Measurements from ENCODE around the gene SMS.

Gene SMS

DNA sequence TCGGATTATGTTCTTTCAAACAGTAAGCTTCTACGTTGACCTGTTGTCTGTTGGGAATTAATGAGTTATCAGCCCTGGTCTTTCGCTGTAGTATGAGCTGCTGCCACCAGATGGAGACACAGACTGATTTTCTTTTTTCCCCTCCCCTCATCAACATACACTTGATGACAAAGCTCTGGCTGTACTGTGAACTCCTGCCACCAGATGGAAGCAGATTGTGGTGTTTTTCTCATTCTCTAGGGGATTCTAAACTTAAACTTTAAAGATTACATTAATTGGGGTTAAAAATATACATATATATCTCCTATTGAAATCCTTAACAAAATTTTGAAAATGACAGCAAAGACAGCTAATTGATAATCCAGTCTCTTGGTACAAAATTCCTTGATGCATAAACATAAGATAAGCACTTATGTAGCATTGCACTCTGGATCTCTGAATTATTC is 44.8 kb downstream of the SMS start:
- DNase-seq: peak; percentile 39

DNA sequence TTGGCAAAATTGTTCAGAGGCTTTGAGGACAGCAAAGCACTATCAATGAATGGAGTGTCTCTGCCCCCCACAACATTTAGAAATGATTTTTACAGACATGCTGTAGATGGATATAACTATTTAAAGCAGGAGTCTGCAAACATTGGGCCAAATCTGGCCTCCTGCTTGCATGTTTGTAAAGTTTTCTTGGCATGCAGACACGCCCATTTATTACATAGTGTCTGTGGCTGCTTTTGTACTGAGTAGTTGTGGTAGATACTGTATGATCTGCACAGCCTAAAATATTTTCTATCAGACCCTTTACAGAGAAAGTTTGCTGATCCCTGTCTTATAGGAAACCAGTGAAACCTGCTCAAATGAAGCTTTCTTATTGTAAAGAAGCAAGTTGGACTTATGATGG is 46.1 kb downstream of the SMS start:
- DNase-seq: no peak

DNA sequence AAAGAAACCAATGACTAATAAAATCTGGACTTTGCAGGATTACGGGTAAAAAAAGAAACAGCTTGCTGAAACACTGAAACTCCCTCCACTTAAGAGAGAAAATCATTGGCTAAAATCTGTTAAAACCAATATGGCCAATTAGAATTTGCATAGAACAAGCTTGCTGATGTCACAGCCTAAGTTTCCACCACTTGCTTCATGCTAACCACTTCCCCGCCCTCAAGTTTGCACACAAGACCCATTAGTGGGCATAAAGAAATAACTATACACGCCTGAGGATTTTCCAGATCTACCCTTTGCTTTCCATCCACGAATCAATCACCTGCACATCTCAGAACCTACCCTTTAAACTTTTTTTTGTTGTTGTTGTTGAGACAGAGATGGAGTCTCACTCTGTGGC is 48.9 kb downstream of the SMS start:
- no peak for DNase-seq

DNA sequence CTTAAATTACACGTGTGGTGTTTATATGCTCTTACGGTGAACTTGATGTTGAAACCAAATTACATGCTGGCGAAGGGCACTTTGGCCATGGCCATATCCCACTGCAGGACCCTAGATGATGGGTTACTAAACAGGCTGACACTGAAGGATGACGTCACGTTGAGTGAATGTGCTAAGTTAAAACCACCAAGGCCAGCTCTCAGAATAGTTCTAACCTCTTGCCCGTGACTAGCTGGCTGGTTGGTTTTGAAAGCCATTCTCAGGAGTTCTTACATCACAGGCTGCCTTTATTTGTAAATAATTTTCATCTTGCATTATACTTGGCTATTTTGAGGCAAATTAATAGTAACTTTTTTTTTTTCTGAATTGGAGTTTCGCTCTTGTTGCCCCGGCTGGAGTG is 50.3 kb downstream of the SMS start:
- DNase-seq: no peak

DNA sequence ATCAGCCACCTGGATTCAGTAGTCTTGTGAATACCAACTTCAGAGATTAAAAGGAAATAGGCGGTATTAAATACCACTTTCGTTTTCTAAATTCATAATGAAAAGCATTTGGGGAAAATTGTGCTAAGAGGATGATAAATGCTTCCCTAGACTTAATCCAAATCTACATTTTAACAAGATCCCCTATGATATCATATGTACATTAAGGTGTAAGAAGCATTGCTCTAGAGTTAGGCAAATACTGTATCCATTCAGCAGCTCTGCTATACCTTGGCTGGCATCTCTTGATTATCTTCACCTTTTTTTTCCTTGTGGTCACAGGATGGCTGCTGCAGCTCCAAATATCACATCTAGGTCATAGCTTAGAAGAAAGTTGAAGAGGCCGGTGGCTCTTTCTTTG is 51.0 kb downstream of the SMS start:
- DNase-seq: no peak

DNA sequence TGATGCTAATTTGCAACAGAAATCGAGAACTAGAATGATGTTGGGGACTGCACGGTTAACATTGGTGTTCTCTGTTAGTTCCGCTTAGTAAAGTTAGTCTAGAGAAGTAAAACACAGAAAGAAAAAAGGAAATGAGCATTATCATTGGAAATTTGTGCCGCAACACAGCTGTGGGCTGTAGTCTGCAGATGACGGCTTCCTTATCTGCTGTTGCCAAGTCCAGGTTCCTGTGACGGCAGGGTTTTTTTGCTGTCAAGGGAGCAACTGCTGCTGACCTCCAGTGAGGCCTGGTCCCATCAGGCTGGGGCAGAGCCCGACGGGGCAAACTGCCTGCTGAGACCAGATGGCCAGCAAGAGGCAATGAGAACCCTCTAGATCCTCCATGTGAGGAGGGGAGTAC is 52.8 kb downstream of the SMS start:
- DNase-seq: no peak

DNA sequence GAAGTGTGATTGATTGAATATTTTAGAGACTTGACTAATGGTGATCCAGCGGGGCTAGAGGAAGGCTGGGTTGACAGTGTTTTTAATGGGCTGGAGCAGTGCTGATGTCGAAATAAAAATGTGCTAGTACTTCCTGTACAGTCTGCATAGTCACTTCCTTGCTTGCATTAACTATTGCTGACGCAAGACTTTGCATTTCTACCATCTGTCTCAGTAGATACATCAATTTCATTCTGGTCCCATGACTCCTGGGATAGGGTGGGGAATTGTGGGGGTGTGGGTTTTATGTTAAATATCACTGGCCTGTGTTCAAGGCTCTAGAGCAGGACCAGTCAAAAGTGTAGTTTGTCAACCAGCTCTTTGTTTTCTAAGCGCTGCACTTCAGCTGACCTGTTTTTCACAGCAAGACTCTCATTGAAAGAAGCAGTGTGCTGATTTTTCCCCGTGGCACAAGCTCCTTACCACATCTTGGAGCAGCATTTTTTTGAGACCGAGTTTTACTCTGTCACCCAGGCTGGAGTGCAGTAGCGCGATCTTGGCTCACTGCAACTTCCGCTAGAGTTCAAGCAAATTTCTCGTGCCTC is 56.5 kb downstream of the SMS start:
- DNase-seq: no peak

DNA sequence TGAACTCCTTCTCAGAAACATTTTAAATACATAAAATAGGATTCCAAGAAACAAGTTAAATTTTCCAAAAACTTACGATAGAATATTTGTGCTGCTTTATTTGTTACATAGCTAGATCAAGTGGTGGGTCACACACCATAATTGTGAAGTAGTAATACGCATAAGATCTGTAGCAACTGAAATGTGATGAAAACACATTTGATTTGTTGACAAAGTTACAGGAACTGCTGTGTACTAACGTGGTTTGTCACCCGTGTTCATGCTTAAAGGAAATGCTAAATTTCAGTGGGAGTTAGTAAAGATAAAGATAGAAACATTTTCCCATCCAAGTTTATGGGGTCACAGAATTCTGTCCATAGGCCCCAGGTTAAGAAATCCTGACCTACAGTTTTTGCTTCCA is 57.5 kb downstream of the SMS start:
- no peak for DNase-seq

DNA sequence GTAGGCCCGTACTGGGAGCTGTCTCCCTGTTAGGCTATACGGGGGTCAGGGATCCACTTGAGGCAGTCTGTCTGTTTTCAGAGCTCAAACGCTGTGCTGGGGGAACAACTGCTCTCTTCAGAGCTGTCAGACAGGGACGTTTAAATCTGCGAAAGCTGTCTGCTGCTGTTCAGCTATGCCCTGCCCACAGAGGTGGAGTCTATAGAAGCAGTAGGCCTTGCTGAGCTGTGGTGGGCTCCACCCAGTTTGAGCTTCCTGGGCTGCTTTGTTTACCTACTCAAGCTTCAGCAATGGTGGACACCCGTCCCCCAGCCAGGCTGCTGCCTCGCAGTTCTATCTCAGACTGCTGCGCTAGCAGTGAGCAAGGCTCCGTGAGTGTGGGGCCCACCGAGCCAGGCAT is 64.4 kb downstream of the SMS start:
- no peak for DNase-seq

DNA sequence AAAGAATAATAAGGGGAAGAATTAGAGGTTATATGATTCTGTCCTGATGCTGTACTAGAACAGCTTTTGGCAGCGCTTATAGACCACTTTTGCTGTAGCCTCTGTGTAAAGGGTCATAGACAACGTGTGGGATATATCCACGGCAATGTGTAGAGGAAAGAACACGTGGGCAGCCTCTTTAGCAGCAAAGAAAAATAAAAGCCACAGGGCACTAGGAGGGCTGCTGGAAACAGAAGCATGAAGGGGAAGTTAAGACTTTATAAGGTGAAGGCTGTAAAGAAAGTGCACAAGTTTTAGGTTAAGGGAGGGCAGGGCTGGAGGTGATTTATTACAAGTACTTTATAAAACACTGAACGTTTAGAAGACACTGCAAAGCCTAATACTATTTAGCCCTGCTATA is 71.5 kb downstream of the SMS start:
- no peak for DNase-seq

DNA sequence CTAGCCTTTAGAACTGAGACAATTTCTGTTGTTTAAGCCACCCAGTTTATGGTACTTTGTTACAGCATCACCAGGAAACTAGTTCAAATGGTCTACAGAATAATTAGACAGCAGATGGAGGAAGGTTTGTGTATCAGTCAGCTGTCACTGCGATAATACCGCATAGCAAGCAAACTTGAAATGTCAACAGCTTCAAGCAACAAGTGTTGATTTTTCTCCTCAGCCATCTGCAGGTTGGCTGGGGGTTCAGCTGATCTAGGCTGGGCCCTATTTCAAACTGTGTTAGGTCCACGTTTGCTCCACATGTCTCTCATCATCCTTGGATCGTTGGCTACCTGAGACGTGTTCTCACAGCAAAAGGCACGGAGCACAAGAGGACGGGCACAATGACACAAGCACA is 72.4 kb downstream of the SMS start:
- no peak for DNase-seq

DNA sequence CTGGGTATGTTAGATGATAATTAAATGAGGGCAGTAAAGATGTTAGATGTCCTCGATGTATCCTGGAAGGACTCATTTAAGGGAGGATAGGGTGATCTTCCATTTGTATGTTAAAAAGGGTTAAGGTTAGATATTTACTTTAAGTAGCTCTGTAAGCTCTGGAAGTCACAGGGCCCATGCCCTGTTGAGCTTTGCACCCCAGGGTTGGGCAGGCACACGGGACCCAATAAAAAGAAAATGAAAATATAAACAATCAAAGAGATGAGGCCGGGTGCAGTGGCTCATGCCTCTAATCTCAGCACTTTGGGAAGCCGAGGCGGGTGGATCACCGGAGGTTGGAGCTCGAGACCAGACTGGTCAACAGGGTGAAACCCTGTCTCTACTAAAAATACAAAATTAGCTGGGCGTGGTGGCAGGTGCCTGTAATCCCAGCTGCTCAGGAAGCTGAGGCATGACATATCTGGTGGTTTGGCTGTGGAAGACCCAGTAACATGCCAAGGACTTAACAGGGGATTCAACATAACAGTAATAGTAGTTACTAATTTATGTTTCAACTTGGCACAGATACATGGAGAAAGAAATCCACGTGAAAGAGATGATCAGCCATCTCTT is 74.7 kb downstream of the SMS start:
- DNase-seq: no peak

DNA sequence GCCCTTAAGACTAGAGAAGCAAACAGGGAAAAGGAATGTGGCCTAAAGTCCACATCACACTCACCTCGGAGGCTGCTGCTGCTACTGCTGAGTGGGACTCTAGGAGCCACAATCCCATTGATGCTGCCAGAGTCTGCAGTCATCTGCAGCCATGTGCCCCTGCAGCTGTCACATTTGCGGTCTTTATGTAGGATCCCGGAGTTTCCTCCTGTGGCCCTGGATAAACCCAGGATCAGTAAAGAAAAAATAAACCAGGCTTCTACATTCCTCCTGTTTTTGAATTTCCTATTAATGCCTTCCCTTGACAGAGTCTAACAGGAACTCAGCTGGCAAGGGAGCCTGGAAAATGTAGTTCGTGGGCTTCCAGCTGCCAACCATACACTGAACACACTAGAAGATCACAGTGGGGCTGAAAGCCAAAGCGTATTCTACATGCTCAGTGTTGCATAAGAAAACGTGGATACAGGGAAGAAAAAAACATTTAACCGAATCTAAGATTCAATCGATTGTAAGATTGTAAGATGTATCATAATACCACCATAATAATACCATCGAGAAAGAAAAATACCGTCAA is 81.3 kb downstream of the SMS start:
- DNase-seq: no peak

DNA sequence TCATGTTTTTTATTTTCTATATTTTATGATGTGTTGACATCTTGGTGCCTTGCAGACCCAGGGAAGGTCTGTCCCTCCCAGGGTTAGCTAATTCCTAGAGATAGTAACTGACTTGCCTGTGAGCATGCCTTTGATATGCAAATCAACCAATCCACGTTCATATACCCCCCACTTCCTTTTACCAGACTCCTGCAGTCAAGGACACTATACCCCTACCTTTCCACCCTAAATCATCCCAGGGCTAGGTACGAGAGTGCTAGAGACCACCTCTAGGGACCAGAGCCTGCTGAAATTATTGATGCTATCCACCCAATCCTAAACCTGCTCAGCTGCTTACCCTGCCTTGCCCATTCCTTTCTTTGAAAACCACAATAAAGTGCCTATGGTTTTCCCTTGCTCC is 84.1 kb downstream of the SMS start:
- DNase-seq: no peak

DNA sequence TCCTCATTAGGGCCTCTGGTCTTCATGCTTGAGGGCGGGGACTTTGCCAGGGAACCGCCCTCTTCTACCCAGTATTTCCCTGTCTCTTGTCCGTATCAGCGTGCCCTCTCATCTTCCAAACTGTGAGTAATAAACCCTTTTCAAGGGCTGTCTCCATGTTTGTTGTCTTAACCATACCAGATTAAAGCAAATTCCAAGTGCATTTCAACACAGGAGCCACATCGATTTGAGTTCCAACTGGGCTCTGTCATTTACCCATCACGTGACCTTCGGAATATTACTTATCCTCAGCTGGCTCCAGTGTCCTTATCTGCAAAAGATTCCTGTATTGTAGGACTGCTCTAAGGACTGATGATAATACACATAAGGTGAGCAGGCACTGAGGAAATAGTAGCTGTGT is 85.2 kb downstream of the SMS start:
- DNase-seq: no peak

DNA sequence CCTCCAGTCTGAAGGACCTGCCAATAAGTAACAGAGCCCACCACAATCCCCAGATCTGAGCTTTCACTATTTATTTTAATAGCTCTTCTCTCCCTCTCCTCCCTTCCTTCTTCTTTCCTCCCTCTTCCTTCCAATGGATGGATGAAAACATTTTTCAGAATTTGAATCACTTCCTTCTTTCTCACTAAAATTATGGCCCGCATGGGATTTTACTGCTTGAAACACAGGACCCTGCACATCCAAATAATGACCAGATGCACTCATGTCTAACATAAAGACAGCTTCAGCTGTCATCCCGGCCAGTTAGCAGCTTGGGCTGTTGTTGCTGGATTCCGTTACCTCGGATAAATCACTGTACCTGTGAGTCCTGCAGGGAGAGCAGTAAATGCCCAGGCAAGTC is 86.2 kb downstream of the SMS start:
- DNase-seq: no peak

DNA sequence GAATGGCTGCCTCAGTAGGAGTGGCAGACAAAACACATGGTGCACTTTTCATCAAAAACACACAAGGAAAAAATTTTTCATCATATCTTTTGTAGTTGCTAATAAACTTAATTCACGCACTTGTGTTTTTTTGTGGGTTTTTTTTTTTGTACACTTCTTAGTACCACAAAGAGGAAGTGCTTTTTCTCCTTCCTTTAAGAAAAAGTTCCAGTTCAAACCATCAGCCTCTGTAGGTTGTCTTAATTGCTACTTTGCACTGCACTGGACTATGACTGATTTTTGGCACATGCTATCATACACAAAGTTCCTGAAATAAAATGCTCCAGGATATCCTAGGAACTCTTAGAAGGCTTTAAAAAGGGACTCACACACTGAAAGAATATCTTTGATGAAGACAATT is 91.6 kb downstream of the SMS start, which contains the start of gene PHEX:
Gene PHEX (plus strand): TSS at position 242 of the 400 bp plus-strand sequence. CDS start 681 bp downstream, outside the sequence.
- DNase-seq: no peak

DNA sequence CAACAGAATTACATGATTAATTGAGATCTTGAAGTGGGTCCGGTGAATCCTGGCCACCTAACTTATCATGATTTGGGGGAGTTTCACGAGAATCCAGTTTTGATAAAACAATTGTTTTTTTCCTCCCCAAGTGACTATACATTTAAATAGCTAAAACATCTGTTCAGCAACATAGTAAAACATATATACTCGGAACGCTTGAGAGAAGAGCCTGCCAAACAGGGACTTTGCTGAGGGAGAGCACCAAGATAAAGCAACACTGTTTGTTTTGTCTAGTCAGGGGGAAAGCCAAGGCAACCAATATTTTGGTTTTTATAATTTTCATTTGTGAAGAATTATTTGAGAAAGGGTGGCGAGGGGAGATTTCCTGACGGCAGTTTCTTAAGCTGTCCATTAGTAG is 92.0 kb downstream of the SMS start:
- DNase-seq: no peak

DNA sequence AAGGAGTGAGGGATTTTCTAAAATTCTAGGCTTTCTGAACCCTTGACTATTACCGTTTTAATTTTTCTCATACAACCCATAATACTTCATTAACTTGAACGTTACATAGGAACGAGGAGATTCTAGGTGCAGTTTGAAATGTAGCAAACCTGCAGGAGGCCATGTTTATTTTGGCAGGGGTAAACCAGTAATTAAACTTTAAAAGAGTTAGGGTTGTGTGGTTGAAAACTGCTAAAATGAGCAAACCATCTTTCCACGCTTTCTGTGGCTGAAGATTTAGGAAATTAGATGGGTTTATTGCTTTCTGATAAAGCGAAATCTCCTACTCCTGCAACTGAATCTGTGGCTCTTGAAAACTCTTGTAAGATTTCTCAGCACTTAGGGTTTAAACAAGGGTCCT is 93.3 kb downstream of the SMS start:
- DNase-seq: no peak

DNA sequence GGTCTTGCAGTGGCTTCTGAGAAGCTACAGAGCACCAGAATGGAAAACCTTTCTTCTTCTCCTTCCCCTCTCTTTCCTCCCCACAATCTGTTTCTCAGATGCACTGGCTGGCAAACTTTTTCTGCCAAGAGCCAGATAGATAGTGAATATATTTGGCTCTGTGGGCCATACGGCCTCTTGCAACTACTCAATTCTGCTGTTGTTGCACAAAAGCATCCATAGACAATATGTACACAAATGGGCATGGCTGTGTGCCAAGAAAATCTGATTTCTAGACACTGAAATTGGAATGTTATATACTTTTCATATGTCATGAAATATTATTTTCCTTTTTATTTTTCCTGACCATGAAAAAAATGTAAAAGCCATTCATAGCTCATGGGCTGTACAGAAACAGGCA is 94.7 kb downstream of the SMS start:
- DNase-seq: no peak

DNA sequence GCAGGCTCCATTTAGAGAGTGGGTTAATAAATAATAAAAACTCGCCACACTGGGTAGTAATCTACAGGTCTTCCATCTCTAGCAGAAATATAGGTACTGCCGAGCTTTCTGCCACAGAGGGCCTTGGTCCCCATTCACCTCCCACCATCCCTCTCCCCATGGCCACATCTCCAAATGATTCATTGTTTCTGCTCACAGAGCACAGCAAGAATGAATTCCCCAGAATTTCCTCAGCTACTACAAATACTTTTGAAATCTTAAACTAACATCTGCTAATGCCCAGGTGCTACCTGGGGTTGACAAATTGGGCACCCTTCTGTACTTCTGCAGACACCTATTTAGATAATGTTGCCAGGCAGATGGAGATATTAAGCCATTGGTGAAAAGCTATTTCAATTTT is 96.7 kb downstream of the SMS start:
- no peak for DNase-seq

DNA sequence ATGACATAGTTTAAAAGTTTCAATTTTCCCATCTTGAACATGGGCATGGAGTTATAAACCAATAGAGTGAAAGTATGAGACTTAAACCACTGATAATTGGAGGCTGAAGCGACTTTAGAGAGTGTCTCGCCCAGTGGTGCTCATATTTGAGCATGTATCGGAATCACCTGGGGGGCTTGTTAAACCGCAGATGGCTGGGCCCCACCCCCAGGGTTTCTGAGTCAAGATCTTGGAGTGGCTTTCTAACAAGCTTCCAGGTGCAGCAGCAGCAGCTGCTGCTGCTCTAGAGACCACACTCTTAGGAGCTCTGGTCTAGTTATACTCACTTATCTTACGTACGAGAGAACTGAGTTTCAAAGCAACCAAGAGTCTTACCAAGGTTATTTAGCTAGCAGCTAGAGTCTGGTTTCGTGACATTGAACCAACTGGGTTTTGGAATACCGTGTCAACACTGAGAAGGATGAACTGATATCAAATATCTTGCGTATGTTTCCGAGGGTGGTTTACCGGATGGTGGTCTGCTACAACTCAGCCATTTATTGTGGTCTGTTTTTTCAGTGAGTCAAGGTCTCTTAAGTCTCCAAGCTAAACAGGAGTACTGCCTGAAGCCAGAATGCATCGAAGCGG is 97.5 kb downstream of the SMS start:
- DNase-seq: no peak

DNA sequence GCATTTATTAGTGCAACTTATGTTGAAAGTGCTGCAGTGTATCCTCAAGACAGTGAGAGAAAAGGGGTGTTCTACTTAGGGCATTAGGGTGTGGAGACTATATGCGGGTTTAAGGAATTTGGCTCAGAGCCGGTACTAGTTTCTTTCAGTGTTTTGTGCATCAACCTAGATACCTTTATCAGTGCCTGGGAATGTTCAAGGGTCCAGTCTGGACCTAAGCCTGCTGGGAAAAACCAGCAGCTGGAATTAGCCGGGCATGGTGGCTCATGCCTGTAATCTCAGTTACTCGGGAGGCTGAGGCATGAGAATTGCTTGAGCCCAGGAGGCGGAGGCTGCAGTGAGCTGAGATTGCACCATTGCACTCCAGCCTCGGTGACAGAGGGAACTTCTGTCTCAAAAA is 99.0 kb downstream of the SMS start:
- DNase-seq: no peak

DNA sequence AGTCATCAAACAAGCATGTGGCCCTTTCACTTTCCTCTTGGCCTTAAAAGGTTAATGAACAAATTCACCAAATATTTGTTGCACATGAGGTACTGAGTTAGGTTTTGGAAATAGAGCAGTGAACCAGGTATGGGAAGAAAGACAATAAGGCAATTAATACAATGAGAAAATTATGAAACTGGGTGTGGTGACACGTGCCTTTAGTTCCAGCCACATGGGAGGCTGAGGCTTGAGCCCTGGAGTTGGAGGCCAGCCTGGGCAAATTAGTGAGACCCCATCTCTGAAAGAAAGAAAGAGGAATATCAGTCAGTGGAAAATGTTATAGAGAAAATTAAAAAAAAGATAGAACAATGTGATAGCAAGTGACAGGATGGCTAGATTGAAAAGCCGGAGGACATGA is 99.7 kb downstream of the SMS start:
- no peak for DNase-seq

Measured in amniotic stem cell (primary cell).